Suppressor macrophage treated with lipopolysaccharide for 1 hour (primary cell): Measurements from ENCODE around the gene AFF1.

Experiments
- DNase-seq, 3 donors: peaks; one replicate each; pipeline ENCODE4 v3.0.0-alpha.2; 2020 to 2022

Gene AFF1

DNA sequence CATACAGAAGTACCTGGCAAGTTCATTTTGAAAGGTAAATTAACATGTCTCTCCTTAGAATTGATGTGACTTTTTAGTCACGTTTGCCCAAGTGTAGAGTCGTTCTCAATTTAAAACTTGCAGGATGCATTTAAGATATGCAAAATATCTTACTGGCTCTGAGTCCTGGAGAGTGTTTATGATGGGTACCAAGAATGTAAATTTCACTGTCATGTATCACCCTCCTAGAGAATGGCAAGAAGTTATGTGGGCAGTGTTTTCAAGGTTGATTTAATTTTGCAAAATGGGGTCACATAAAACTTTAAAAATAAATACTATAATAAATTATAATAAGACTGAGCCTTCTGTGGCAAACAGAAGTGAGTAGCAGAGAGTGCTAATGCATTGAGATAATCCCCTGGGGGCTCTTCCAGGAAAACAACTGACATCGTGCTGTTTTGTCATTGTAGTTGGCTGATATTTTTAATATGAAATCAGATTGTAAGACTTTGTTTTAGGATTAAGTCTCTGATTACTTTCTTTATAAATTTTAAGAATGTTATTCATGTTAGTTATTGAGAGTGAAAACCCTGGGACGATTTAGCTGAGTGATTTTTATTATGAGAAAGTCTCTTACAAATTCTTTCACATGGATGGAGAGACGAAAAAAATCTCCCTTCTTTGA, 103.0 kb downstream of the AFF1 start:
- no peak for DNase-seq

DNA sequence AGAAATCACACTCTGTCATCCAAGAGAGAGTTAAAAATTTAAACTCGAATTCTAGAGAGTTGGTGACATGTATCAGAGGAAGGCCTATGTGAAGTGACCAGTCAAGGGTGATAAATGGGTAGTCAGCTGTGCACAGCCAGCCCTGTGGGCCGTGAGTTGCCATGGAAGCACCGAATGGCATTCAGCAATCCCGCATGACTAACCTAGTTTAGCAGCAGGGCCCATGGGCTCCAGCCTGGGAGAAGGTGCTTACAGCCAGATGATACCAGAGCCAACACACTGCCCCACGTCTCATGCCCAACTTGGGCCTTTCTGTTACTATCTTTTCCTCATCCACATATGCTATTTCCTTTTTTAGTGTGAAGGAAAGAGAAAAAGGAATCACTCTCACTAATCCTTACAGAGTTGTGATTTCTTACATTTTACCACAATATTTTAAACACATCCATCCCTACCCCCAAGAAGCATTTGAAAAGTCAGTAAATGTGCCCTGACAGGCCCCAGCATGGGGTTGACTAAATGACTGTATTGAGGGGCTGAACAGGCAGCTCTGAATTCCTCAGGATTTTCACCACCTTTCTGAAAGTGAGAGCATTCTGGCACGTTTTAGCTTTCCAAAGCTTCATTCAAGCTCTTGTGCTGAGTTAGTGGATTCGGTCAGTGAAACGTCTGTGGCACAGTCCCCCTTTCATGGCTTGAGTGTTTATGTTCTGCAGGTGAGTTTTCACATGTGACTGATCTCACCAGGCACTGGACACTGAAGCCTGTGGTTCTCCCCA, 104.2 kb downstream of the AFF1 start:
- DNase-seq: peak; percentile 50 to 71 (median 56)

DNA sequence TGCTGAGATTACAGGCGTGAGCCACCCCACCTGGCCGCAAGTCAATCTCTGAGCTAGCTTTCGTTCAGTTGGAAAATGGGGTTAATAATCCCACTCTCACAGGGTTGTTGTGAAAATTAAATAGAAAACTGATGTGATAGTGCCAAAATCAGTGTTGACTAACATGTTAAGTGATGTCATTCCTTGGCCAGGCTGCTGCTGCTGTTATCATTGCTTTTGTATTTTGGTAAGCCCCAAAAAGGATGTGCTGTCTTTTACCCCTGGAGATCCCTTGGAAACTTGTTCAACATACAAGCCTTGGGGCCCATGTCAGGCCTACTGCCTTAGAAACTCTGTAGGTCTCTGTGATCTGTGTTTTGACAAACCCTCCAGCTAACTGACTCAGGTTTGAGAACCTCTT, 106.3 kb downstream of the AFF1 start:
- peak; percentile 34 to 57 (median 37) for DNase-seq

DNA sequence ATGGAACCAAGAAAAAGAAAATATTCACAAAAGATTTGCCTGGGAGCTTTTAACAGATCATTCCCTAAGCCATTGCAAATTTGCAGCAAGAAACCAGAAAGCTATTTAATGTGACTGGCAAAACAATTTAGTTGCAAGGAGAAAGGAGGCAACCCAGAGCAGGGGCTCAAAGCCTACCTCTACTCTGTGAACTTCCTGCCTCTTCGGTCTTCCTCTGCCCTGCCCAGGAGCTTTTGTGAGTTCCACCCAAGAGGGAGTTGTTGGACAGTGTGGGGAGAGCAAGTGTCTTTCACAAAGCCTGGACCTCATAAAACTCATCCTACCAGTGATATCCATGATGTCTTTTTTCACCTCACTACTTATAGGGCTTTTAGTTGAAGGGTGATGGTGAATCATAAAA, 107.4 kb downstream of the AFF1 start:
- DNase-seq: no peak

DNA sequence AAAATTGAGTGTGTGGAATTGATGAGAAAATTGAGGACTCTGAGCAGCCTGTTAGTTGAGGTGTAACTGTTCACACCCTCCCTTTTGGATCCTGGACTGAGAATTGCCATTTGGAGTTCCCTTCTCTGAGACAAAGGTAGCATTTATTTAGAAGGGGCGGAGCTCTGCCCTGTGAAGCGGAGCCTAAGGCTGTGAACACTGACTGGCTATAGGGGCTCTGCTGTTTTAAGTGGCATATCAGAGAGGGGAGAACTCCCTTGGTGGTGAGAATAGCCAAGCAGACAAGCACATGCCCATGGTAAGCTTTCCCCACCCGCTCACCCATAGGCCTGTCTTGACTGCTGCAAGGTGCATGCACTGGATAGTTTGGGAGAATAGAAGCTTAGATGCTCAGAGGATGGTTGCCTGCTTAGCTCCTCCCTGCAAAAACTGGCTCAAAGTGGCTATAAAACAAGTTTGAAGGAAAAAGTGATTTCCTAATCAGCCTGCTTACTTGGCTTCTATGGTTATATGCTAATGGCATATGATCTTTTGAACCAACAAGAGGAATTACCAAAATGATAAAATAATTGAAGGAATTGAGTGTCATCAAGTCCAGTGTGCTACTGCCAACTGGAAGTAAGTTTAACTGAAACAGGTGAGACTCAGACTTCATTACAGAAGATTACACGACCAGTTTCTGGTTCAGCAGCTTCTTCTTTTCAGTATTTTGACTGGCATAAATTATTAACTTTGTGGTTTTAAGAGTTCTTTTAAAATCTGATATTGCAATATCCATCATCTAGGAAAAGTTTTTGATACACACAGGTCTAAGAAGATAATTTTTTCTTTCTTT, 108.4 kb downstream of the AFF1 start:
- DNase-seq: no peak

DNA sequence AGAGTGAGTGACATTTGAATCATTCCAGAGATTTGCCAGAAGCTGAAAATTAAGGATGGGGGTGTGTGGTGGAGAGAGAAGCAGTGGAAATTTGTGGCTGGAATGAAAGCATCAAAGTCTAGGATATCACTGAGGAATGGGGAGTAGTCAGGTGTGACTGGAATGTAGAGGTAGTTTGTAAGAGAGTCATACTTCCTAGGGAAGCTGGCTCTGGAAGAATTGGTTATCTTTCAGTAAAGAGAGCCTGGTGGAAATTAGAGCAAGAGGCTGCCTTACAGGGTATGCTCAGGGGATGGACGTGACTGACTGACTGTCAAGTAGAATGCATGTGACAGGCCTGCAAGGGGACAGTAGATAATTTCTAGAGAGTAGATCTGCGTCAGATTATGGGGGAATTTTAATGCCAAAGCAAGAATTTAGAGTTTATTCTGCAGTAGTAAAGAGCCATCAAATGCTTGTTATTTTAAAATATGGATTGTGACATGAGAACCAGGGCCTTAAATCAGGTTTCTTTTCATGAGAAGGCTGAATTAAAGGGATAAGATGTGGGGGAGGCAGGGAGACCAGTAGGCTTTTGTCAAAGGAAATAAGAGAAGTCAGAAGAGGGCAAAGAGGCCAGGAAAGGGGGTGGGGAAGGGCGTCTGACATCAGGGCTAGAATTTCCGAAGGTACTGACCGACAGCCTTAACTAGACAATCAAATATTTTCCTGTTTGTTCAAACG, 109.9 kb downstream of the AFF1 start:
- DNase-seq: peak; percentile 57 to 74 (median 70)

DNA sequence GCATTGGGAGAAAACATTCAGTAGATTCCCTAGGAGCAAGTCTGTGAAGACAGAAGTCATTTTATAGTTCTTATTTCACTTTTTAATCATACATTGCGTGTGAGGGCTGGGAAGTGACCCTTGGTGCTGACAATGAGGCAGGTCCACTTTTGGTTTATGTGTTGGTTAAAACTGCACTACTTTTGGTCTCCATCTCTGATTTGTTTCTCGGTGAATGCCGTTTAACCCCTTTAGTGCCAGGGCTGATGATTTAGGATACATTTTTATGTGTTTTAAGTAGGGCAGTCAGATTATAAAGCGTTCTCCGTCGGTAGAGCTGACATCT, 110.4 kb downstream of the AFF1 start:
- no peak for DNase-seq

DNA sequence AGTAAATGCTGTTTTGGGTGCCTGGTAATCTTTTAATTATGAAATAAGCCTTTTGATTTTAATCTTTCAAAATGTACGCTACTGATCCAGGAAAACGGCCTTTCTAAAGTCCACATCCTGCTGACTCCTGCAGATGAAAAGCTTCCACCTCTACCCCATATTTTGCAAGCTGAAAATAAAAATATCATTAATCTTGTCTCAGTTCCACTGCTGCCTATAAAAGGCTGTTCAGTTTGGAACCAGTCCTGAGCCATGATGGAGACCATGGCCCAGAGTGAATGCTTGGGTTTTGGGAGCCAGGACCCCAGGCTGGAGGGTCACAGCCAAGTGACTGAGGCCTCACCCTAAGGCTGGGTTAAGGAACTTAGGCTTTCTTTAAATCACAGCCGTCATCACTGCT, 110.8 kb downstream of the AFF1 start:
- no peak for DNase-seq

DNA sequence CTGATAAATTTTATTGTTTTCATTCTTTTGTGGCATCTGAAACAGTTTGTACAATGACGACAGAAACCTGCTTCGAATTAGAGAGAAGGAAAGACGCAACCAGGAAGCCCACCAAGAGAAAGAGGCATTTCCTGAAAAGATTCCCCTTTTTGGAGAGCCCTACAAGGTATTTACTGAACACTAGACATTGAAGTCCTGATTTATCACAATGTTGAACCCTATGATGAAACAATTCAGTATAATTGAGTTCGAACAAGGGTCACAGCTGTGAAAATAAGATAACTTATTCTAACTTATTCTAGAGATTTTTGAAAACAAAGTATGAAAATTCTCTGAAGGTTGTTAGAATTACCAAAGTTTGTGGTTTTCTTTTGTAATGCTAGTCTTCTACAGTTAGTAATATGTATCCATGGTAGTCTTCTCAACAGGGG, 111.3 kb downstream of the AFF1 start:
- peak in 1 of 3 donors; percentile 43 for DNase-seq

DNA sequence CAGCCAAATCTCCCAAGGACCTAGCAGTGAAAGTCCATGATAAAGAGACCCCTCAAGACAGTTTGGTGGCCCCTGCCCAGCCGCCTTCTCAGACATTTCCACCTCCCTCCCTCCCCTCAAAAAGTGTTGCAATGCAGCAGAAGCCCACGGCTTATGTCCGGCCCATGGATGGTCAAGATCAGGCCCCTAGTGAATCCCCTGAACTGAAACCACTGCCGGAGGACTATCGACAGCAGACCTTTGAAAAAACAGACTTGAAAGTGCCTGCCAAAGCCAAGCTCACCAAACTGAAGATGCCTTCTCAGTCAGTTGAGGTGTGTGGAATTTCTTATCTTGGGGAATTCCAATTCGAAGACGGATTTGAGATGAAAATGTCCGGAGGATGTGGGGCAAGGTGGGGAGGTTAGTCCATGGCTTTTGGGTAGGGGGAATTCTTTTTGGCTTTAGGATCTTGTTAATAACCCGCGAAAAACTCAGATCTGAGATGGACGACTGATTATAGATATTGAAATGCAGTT, 112.5 kb downstream of the AFF1 start:
- DNase-seq: no peak

DNA sequence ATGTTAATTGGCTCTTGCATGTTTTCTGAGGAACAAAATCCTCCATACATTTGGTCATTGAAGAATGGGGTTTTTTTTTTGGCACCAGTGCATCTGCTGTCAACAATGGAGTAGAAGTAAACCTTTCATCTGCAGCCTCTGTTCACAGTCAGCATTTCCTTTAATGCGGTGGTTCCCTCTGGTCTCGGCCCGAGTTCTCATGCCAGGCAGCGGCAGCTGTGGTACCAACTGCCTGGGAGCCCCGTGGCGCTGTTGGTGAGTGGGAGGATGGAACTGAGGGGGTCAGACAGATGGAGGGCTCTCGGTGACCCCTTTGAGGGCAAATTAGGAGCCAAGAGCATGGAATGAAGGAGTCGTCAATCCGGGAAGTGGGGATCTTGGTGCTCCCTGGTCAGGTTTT, 114.7 kb downstream of the AFF1 start:
- DNase-seq: no peak

DNA sequence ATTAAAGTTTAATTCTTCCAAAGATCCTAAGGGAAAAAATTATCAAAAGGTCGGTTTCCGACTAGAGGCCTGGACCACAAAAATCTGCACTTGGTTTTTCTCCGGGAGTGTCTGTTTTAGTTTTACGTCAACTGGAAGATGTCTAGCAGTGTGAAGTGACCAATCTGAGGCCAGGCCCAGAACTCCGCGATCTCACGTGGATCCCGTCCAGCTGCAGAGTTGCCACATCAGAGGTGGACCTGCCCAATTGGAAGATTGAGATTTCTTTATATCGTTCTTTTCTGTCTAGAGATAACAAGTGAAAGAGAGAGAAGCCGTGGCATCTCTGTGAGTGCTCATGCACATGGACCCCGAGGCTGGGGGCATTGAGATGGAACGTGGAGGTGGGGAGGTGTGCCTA, 115.8 kb downstream of the AFF1 start:
- DNase-seq: no peak

DNA sequence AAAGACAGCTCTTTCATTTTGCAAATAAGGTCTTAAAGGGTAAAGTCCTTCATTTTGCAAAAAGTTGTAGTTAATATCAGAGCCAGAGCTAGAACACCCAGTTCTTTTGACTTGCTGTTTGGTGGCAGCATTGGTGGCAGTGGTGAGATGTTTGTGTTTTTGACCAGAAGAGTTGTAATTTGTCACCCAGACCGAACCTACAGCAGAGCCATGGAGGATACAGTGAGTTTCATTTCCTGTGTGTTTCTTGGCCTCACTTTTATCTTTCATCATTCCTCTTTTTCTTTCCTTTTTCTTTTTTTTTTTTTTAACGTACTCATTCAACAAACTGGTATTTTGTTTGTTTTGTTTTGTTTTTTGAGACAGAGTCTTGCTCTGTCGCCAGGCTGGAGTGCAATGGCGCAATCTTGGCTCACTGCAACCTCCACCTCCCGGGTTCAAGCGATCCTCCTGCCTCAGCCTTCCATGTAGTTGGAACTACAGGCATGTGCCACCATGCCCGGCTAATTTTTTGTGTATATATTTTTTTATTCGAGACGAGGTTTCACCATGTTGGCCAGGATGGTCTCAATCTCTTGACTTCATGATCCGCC, 116.4 kb downstream of the AFF1 start:
- DNase-seq: peak in 1 of 3 donors; percentile 28

DNA sequence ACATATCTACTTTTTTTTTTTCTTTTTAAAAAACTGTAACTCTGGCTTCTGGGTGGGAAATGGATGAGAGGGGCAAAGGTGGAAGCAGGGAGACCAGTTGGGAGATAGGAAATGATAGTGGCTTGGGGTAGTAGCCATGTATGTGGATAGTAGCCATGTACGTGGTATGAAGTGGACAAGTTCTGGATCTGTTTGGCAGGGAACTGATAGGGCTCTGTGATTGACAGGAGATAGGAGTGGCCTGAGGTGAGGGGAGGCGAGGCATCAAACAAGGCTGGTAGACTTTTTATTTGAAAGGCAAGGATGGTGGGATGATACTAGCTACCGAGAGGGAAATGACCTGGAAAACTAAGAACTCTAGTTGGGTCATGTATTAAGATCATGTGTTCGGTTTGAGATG, 117.8 kb downstream of the AFF1 start:
- no peak for DNase-seq

DNA sequence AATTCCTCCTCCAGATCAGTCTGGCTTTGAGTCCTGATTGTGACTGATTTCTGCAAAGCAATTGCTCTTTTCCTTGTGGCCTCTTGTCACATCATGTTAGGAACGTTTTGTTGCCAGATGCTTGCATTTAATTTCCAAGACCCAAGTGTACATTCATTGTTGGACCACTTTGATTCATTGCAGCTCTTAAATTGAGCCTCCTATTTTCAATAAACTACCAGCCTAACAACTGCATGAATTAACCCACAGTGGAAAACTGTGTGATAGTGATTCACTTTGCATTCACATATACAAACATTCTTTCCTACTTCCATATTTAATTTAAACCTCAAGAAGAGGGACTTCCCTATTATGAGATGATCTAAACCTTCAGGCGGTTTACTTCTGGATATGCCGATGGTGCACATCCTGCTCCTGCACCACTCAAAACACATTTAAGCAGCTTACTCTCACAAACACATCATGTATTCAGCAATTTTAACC, 118.4 kb downstream of the AFF1 start:
- DNase-seq: peak; percentile 61 to 85 (median 79)

DNA sequence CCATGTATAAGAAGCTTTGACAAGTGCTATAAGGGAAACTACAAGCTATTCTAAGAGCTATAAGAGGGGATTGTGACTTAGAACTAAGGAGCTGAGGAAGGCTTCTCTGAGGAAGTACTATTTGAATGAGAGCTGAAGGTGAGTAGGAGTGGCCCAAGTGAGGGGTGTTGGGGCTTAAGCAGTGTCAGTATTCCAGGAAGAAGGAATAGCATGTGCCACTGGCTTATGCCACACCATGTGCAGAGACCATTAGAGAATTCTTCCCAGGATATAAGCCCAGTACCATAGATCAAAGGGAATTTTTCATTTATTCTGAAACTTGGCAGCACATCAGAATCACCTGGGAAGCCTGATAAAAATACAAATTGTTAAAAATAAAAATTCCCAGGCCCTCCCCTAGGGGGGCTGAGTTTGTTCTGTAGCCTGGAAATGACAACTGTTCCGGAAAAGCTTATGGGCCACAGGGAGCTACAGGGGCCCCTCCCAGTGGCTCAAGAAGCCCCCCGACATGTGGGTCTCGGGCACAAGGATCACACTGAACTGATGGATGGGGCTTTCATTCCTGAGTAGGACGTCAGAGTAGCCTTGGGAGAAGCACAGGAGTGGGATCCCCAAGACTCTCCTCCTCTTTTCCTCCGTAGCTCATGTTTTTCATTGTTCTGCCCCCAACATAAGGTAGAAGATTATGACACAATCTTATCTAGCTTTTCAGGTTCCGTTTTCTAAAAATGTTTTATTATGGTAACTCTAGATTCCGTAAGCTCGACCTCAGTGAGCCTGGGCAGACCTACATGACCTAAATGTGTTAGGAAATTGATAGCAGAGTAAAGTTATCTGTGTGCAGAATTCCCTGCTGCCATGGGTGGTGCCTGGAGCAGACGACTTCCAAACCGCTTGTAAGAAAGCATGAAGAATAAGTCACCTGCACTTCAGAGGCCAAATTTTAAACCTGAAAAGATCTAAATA, 119.3 kb downstream of the AFF1 start:
- peak; percentile 18 to 54 (median 21) for DNase-seq

DNA sequence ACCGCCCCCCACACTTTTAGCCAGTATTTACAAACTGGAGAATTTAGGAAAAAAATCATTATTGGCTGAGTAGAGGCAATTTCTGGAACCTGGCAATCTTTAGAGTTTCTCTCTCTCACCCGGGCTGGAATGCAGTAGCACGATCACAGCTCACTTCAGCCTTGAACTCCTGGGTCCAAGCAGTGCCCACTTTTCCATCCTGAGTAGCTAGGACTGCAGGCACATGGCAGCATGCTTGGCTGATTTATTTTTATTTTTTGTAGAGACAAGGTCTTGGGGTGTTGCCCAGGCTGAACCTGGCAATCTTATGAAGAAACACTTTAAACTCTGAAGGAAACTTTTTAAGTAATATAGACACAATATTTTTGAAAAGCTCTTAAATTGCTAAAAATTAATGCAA, 120.1 kb downstream of the AFF1 start:
- DNase-seq: no peak

DNA sequence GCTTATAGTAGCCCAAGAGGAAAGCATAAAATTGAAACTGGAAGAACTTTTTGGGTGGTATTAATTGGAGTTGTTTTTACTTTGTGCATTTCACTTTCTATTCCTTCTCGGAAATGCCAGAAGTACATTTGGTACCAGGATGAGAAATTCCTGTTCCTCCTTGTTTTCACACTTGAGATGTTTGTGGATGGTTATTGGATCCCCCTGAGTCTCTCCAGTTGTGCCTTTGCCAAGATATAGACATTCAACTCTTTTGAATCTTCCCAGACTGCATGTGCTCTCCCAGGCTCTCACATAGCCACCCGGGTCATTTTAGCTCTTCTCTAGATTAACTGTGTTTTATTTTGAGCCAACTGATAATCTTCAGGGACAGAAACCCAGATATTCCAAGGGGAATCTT, 120.5 kb downstream of the AFF1 start:
- peak in 1 of 3 donors; percentile 14 for DNase-seq

DNA sequence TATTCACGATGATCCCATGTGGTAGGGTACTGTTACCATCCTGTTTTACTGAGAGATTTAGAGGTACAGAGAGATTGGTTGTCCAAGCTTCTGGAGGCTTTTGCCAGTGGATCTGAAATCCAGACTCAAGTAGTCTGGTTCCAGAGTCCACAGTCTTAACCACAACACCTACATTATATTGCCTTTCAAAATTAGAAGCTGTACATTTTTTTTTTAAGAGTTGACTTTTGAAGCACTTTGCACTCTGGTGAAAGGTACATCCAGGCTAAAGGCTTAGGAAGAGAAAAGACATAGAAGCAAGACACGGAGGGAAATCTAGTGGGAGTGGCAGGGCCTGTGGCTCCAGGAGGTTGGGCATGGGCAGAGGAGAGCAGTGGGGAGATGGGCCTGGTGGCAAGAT, 122.1 kb downstream of the AFF1 start:
- DNase-seq: no peak

DNA sequence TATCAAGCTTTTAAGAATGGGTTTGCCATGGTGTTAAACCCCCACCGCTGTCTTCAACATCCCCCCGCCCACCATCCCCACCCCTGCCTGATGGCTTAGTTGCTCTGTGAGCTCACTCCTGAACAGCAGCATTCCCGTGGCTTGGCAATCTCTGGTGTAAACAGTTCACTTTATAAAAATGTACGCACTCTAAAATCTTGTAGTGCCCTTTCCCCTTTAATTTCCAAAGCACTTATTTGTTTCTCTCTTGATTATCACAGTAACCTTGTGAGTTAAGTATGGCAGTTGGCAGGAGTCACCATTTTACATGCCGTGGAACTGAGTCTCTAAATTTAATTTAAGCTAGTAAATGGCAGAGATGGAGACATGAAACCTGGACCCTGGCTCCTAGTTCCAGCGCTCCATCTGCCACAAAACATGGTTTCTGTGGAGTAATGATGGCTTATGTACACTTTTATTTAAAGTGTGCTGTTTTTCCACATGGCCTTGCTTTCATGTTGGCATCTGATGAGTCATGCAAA, 123.1 kb downstream of the AFF1 start:
- DNase-seq: peak in 1 of 3 donors; percentile 61
